GM21447 (cell line): Measurements from ENCODE around the gene KATNAL2.
"Not testable (repeated sequence)": the region's sequence is repeated elsewhere in the genome, so short reads cannot be mapped to it uniquely, and the experiment has no call there.

Experiments
- ATAC-seq: cut with Tn5 transposase; IDR thresholded peaks from one replicate; pipeline ENCODE4 v1.9.1; 2021; ENCODE audit not compliant: unreplicated experiment

The KATNAL2 gene

DNA sequence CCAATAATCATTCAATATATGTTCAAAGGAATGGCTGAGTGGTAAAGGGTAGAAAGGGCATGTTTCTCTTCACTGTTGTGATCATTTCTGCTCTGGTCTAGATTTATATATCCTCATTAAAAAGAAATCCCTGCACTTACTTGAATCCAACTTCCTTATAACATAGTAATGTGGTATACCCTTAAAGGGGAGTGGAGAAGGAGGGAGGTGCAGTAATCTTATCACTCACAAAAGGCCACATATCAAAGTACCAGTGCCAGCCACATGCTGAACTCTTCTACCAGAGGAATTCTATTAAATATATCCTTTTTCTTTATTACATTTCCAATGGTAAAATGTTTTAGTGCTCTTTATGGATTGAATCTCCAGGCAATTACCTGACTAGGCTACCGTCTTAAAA is 3.3 kb downstream of the KATNAL2 start:
- ATAC-seq, result no peak

DNA sequence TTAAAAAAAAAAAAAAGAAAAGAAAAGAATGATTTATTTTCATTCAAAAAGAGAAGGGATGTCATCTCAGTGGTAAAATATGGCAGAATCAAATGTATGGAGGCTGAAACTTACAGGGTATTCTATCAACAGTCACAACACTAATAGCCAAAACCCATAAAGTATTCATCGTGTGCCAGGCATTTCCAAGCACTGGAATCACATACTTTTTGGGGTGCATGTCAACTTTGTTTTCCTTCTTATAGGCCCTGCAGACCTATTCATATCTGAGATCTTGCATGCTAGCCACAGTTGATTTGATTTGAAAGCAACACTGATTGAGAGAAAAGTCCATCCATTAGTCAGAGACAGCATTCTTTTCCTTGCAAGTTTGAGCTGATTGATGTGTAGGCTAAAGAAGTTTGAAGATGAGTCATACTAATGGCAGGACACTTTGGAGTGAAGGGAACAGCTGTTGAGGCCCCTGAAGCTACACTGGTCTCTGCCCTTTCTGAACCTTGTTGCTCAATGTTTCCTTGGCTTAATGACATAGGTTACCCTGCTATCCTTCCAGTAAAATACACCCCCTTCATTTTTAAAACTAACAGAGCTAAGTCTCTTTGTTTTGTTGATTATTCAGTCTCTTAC is 22.0 kb downstream of the KATNAL2 start:
- ATAC-seq, result no peak

DNA sequence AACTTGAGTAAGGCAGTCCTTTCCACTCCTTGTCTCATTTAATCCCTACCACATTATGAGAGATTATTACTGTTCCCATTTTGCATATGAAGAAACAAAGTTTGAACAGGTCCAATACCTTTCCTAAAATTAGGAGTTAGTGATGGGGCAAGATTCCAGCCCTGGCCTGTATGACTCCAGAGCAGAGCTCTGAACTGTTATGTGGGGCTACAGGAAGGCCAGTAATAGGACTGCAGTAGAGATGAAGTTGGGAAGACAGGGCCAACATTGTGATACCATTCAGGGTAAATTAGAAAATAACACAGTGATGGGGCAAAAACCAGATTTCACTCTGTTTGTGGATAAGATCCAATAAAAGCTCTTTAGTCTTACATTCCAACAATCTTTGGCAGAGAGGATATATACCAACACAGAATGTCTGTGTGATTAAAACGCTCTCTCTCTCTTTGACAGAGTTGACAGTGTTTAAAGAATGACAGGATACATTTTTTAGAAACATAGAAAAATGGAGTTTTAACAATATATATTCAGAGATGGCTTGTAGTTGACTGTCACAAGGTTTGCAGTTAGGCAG is 22.7 kb downstream of the KATNAL2 start:
- no peak for ATAC-seq

DNA sequence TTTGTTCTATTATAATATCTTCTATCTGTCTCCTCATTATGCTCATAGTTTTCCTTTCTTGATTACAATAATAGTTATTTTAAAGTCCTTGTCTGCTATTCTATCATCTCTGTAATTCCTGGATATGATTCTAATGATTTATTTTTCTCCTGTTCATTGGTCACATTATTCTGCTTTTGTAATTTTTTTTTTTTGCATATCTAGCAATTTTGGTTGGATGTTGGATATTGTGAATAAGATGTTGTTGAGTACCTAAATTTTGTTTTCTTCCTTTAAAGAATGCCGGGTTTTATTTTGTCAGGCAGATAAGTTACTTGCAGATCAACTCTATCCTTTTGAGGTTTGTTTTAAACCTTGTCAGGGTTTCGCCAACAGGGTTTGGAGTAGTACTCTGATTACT is 25.2 kb downstream of the KATNAL2 start:
- no peak for ATAC-seq

DNA sequence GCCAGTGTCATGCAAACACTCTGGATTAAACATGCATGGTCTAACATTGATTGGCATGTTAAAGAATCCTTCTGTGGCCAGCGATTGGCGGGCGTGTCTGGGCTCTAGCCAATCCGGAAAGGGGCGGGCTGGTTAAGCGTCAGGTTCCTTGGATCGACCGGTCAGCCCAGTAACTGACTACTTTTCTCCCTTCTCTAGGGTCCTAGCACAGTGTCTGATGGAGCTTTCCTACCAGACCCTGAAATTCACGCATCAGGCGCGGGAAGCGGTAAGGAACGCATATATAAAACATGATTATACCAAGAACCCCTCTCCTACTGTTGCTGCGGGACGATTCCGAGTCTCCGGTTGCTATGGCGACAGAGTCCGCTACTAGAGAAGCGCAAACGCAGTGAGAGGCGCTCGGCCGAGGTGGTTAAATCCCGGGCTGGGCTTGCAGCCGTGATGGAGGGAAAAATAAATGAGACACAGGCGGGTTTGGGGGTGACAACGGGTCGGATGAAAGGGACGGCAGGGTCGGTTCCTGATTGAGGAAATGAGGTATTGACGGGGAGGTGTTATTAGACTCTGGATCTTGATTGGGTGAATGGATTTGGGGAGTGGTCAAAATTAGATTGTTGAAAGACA is 29.4 kb downstream of the KATNAL2 start:
- ATAC-seq, result peak; percentile 94

DNA sequence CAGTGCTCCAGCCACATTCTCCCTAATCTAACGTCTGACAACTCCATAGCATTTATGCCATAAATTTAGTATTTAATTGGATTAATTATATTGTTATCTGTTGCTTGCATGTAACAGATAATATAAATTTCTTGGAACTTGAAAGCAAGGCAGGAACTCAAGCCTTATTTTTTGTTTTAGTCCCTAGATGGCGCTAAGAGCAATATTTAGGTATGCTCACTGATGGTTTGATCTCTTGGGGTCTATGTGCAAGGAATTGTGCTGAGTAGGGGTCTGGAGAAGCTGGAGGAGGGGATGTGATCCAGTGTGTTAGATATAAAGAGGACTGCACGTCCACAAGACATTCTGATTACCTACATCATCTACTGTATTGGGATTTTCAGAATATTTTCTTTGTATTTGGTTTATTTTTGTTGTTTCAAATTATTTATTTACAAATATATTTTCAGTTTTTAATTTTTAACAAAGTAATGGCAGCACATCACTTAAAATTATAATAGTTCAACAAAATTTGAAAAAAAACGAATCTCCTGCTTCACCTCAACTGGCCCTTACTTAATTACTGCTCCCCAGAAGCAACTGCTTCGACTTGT is 32.8 kb downstream of the KATNAL2 start:
- ATAC-seq, result no peak

DNA sequence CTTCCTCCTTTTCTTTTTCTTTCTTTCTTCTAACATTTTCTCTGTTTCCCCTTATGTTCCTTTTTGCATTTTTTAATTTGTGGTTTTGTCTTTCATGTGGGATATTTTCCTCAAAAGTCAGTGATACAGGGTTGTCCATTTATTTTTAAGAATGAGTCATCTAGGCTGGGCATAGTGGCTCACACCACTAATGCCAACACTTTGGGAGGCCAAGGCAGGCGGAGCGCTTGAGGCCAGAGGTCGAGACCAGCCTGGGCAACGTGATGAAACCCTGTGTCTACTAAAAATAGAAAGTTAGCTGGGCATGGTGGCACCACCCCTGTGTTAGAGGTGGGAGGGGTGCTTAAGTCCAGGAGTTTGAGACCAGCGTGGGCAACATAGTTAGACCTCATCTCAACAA is 35.8 kb downstream of the KATNAL2 start:
- ATAC-seq, result no peak

DNA sequence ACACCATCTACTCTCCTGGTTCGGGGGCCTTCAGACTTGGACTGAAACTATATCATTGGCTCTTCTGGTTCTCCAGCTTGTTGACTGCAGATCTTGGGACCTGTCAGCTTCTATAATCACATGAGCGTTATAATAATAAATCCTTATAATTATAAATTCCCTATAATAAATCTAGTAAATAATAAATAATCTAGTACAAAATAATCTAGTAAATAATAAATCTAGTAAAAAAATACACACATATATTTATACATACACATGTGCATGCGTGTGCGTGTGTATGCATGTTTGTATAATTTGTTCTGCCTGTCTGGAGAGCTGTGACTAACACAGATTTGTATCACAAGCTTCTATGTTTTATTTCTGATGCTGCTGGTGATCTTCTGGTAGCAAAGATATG is 40.8 kb downstream of the KATNAL2 start:
- ATAC-seq, result no peak

DNA sequence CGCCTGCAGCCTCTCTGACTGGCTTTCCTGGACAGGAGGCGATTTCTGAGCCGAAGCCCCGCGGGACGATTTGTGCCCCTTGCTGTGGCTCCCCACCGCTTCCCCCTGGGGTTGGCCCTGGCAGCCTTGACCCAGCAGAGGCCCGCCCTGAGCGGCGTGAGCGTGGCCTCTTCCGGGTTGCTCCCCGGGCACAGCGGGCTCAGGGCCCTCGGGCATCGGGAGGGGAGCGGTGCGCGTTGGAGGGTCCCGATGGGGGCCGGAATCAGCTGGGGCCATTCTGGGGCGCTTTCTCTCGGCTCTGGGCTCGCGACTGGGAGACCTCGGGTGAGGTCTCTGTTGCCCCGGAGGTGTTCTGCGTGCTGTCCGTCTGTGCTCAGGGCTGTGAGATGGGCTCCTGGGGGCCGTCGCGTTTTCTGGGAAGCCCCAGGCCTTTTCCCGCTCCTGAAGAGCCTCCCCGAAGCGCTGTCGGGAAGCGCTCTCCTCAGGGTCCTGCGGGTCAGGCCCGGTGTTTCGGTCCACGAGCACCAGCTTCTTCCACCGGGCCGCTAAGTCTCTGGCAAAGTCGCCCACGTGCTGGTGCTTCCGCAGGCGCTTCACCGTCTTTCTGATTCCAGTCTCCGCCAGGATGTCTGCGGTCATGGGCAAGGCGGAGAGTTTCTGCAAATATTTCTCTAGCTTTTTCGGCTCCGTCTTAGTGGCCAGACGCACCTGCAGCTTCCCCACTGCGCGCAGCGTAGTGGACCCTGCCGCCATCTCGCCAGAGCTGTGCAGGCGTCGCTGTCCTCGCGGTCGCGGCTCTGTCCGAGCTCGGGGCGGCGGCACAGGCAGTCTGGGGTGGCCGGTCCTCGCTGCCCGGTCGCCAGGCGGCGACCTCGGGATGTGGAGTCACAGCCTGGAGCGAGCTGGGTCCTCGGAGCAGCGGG is 46.5 kb downstream of the KATNAL2 start:
- not testable (repeated sequence) for ATAC-seq

DNA sequence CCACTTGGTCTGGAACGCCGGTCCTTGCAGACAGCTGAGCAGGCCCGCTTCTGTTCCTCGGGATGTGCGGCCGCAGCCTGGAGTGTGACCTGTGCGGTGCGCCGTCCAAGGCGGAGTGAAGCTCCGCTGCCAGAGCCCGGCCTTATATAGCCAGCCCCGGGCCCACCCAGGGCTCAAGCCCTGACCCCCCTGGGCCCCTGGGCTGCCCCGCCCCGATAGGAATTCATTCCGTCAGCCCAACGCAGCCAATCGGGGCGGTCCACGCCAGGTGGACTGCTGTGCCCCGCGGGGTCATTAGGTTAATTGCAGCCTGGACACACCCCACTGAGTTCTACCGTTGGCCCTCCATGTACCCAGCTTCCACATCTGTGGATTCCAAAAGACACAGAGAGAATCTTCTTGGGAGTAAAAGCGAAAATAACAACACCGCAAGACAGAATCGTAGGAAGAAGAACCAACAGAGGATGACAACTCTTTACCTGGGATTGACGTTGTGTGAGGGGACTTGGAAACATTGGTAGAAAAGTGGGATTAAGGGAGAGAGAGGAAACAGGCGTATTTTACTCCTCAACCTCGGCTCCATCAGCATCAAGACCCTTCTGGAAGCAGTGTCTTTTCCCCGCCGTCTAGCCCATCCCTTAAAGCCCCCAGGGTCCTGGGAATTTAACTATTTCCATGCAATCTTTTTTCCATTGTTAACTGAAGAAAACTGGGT is 47.3 kb downstream of the KATNAL2 start:
- not testable (repeated sequence) for ATAC-seq

DNA sequence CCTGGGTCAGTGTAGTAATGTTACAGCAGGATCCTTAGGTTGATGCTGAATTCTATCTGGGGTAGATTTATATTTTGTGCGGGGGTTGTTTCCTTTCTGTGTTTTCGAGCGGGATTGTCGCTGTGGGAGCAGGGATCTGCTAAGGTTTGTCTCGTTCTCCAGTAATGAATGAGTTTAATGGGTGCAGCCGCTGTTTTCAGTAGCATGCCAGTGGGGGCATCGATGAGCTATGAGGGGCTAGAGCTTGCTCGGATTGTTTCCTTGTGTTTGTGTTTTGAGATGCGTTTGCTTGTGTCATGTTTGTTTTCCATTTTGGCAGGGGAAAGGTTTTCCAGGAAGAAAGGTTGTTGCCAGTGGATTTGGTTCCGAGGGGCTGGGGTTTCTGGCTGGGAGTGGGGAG is 48.9 kb downstream of the KATNAL2 start:
- ATAC-seq, result not testable (repeated sequence)

DNA sequence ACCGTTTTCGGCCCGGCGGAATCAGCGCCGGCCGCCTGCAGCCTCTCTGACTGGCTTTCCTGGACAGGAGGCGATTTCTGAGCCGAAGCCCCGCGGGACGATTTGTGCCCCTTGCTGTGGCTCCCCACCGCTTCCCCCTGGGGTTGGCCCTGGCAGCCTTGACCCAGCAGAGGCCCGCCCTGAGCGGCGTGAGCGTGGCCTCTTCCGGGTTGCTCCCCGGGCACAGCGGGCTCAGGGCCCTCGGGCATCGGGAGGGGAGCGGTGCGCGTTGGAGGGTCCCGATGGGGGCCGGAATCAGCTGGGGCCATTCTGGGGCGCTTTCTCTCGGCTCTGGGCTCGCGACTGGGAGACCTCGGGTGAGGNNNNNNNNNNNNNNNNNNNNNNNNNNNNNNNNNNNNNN is 52.1 kb downstream of the KATNAL2 start:
- not testable (repeated sequence) for ATAC-seq

DNA sequence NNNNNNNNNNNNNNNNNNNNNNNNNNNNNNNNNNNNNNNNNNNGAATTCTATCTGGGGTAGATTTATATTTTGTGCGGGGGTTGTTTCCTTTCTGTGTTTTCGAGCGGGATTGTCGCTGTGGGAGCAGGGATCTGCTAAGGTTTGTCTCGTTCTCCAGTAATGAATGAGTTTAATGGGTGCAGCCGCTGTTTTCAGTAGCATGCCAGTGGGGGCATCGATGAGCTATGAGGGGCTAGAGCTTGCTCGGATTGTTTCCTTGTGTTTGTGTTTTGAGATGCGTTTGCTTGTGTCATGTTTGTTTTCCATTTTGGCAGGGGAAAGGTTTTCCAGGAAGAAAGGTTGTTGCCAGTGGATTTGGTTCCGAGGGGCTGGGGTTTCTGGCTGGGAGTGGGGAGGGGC is 102.5 kb downstream of the KATNAL2 start:
- not testable (repeated sequence) for ATAC-seq

DNA sequence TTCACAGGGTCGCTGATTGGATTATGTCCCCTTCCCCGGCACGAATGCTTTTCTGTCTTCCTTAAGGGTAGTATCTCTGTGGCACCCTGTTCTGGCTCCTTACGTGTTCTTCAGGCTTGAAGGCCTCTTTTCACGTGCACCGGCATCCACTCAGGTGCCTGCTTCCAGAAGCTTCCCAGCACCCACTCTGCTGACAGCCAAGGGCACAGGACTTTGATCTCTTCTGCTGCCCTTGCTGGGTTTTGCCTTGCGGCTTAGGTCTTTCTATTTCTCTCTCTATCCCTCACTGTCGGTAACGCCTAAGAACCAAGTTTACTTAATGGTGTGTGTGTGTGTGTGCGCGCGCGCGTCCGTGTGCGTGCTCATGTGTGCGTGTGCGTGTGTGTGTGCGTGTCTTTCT is 103.4 kb downstream of the KATNAL2 start:
- ATAC-seq, result not testable (repeated sequence)

DNA sequence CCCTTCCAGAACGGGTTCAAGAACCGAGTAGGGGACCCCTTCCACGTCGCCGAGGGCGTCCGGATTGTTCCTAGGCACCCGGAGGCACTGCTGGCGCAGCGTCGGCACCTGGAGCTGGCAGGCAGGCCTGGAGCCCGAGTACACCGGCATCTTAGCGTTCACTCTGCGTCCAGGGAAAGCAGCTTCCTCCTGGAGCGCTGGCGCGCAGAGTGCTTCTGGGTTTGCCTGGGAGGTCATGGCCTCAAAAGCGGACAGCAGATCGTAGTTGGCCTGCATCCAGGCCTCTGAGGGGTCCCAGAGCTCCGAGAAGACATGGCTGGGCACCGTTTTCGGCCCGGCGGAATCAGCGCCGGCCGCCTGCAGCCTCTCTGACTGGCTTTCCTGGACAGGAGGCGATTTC is 105.4 kb downstream of the KATNAL2 start:
- ATAC-seq, result not testable (repeated sequence)

DNA sequence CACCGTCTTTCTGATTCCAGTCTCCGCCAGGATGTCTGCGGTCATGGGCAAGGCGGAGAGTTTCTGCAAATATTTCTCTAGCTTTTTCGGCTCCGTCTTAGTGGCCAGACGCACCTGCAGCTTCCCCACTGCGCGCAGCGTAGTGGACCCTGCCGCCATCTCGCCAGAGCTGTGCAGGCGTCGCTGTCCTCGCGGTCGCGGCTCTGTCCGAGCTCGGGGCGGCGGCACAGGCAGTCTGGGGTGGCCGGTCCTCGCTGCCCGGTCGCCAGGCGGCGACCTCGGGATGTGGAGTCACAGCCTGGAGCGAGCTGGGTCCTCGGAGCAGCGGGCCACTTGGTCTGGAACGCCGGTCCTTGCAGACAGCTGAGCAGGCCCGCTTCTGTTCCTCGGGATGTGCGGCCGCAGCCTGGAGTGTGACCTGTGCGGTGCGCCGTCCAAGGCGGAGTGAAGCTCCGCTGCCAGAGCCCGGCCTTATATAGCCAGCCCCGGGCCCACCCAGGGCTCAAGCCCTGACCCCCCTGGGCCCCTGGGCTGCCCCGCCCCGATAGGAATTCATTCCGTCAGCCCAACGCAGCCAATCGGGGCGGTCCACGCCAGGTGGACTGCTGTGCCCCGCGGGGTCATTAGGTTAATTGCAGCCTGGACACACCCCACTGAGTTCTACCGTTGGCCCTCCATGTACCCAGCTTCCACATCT is 106.5 kb downstream of the KATNAL2 start:
- not testable (repeated sequence) for ATAC-seq

DNA sequence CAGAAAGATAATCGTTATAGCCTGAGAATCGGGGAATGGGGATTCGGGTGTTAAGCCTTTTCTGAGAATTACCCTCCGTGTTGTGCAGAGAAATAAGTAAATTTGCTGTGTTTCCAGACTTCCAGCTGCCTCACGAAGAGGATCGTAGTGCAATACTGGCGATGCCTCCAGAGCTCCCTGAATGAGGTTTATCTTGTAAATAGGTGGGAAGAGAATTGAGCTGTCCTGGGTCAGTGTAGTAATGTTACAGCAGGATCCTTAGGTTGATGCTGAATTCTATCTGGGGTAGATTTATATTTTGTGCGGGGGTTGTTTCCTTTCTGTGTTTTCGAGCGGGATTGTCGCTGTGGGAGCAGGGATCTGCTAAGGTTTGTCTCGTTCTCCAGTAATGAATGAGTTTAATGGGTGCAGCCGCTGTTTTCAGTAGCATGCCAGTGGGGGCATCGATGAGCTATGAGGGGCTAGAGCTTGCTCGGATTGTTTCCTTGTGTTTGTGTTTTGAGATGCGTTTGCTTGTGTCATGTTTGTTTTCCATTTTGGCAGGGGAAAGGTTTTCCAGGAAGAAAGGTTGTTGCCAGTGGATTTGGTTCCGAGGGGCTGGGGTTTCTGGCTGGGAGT is 108.3 kb downstream of the KATNAL2 start:
- not testable (repeated sequence) for ATAC-seq

DNA sequence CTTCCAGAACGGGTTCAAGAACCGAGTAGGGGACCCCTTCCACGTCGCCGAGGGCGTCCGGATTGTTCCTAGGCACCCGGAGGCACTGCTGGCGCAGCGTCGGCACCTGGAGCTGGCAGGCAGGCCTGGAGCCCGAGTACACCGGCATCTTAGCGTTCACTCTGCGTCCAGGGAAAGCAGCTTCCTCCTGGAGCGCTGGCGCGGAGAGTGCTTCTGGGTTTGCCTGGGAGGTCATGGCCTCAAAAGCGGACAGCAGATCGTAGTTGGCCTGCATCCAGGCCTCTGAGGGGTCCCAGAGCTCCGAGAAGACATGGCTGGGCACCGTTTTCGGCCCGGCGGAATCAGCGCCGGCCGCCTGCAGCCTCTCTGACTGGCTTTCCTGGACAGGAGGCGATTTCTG is 111.3 kb downstream of the KATNAL2 start:
- ATAC-seq, result not testable (repeated sequence)

DNA sequence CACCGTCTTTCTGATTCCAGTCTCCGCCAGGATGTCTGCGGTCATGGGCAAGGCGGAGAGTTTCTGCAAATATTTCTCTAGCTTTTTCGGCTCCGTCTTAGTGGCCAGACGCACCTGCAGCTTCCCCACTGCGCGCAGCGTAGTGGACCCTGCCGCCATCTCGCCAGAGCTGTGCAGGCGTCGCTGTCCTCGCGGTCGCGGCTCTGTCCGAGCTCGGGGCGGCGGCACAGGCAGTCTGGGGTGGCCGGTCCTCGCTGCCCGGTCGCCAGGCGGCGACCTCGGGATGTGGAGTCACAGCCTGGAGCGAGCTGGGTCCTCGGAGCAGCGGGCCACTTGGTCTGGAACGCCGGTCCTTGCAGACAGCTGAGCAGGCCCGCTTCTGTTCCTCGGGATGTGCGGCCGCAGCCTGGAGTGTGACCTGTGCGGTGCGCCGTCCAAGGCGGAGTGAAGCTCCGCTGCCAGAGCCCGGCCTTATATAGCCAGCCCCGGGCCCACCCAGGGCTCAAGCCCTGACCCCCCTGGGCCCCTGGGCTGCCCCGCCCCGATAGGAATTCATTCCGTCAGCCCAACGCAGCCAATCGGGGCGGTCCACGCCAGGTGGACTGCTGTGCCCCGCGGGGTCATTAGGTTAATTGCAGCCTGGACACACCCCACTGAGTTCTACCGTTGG is 112.4 kb downstream of the KATNAL2 start:
- ATAC-seq, result not testable (repeated sequence)
